ENCODE measurements around the gene LAMC2. TPM values are rescaled to one million over a fixed set of nuclear protein-coding genes. Genes with fewer than 3 reads are reported as not detected.

LAMC2 gene
- total and polyA plus RNA-seq, 9 of the 15 experiments (the other 6 are each of a cell fraction or from before 2014, with no cell fraction given), result 0.02 to 0.03 TPM; not detected in 7

- TF ChIP-seq, protein P1, sequence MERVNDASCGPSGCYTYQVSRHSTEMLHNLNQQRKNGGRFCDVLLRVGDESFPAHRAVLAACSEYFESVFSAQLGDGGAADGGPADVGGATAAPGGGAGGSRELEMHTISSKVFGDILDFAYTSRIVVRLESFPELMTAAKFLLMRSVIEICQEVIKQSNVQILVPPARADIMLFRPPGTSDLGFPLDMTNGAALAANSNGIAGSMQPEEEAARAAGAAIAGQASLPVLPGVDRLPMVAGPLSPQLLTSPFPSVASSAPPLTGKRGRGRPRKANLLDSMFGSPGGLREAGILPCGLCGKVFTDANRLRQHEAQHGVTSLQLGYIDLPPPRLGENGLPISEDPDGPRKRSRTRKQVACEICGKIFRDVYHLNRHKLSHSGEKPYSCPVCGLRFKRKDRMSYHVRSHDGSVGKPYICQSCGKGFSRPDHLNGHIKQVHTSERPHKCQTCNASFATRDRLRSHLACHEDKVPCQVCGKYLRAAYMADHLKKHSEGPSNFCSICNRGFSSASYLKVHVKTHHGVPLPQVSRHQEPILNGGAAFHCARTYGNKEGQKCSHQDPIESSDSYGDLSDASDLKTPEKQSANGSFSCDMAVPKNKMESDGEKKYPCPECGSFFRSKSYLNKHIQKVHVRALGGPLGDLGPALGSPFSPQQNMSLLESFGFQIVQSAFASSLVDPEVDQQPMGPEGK (CRISPR knock-in tag; IDR thresholded peaks at IDR 0.05; ENCODE audit: borderline replicate concordance), result no peak
- TF ChIP-seq ZNF133 (CRISPR knock-in tag; IDR thresholded peaks at IDR 0.05), result no peak
- TF ChIP-seq HMGN3 (IDR thresholded peaks at IDR 0.05; ENCODE audit: borderline replicate concordance, extremely low read depth, insufficient read length, low read depth, low read length), result no peak
- no peak for TF ChIP-seq MLLT1 (IDR thresholded peaks at IDR 0.05)
- TF ChIP-seq ZC3H11A (IDR thresholded peaks at IDR 0.05; ENCODE audit: low read depth, low read length), result no peak
- no peak for TF ChIP-seq ZNF143 (CRISPR knock-in tag; IDR thresholded peaks at IDR 0.05)
- TF ChIP-seq WHSC1 (IDR thresholded peaks at IDR 0.05; ENCODE audit: low read length), result no peak
- TF ChIP-seq PHF8 (IDR thresholded peaks at IDR 0.05; ENCODE audit: borderline replicate concordance, low read length), result no peak
Measured at GRCh38 chr1:183238071-183238470, 52.0 kb downstream of the LAMC2 start (continued).
